TTC549 (cell line): ENCODE results near the gene CADPS.

Experiments used
- FAIRE-seq: peaks from 2 replicates; lab custom pipeline; 2012; peaks lifted over from hg19 to GRCh38; lab: Jason Lieb, UNC

Gene CADPS

GRCh38 chr3:62556121-62556815 is 318.9 kb downstream of the CADPS start:
- FAIRE-seq, result no peak

- no peak for FAIRE-seq
Measured at GRCh38 chr3:62554264-62554799, 320.9 kb downstream of the CADPS start.

GRCh38 chr3:62553811-62554210 is 321.4 kb downstream of the CADPS start:
- FAIRE-seq, result no peak

GRCh38 chr3:62551556-62551955 is 323.7 kb downstream of the CADPS start:
- FAIRE-seq, result no peak

- no peak for FAIRE-seq
Measured at GRCh38 chr3:62550439-62550838, 324.8 kb downstream of the CADPS start.

GRCh38 chr3:62548528-62549205 is 326.5 kb downstream of the CADPS start:
- FAIRE-seq, result no peak

GRCh38 chr3:62546266-62546665 is 328.9 kb downstream of the CADPS start:
- no peak for FAIRE-seq

GRCh38 chr3:62542185-62542584 is 333.0 kb downstream of the CADPS start:
- no peak for FAIRE-seq

GRCh38 chr3:62539762-62540161 is 335.5 kb downstream of the CADPS start:
- no peak for FAIRE-seq

GRCh38 chr3:62538691-62539356 is 336.4 kb downstream of the CADPS start:
- FAIRE-seq, result no peak

GRCh38 chr3:62534326-62534725 is 340.9 kb downstream of the CADPS start:
- no peak for FAIRE-seq

GRCh38 chr3:62532796-62533195 is 342.4 kb downstream of the CADPS start:
- FAIRE-seq, result no peak

- no peak for FAIRE-seq
Measured at GRCh38 chr3:62531981-62532380, 343.2 kb downstream of the CADPS start.

- FAIRE-seq, result no peak
Measured at GRCh38 chr3:62531493-62531892, 343.7 kb downstream of the CADPS start.

- no peak for FAIRE-seq
Measured at GRCh38 chr3:62529230-62529629, 346.0 kb downstream of the CADPS start.

- no peak for FAIRE-seq
Measured at GRCh38 chr3:62527474-62527873, 347.7 kb downstream of the CADPS start.

- FAIRE-seq, result no peak
Measured at GRCh38 chr3:62525281-62525680, 349.9 kb downstream of the CADPS start.

GRCh38 chr3:62523672-62524071 is 351.5 kb downstream of the CADPS start:
- FAIRE-seq, result no peak

- FAIRE-seq, result no peak
Measured at GRCh38 chr3:62521464-62522105, 353.6 kb downstream of the CADPS start.

- no peak for FAIRE-seq
Measured at GRCh38 chr3:62503516-62503915, 371.7 kb downstream of the CADPS start.

- no peak for FAIRE-seq
Measured at GRCh38 chr3:62502315-62503300, 372.6 kb downstream of the CADPS start.

GRCh38 chr3:62501289-62501668 is 373.9 kb downstream of the CADPS start:
- no peak for FAIRE-seq
